HL-60 (cell line): ENCODE measurements around the gene ELOVL4.

ENCODE experiments used
- CTCF ChIP-seq: IDR thresholded peaks from one replicate; pipeline ENCODE4 v1.5.1; 2011; ENCODE audit warnings: low read length, control low read depth, inconsistent platforms; ENCODE audit not compliant: insufficient read depth
- GABPA ChIP-seq: IDR thresholded peaks from 2 replicates; pipeline ENCODE4 v1.6.1; 2012; ENCODE audit warnings: low read depth

GRCh38 chr6:79874531-79875134 lies 72.7 kb downstream of the ELOVL4 start:
- TF ChIP-seq CTCF, result no peak
- no peak for TF ChIP-seq GABPA
